GM19372 (cell line): Measurements from ENCODE around the gene OR56B4.
"Not testable (repeated sequence)": the region's sequence is repeated elsewhere in the genome, so short reads cannot be mapped to it uniquely, and the experiment has no call there.

Experiments used
- ATAC-seq: cut with Tn5 transposase; IDR thresholded peaks from one replicate; pipeline ENCODE4 v1.9.1; 2021; ENCODE audit warnings: mild to moderate bottlenecking, low read depth, moderate library complexity; ENCODE audit not compliant: unreplicated experiment

OR56B4 gene, protein sequence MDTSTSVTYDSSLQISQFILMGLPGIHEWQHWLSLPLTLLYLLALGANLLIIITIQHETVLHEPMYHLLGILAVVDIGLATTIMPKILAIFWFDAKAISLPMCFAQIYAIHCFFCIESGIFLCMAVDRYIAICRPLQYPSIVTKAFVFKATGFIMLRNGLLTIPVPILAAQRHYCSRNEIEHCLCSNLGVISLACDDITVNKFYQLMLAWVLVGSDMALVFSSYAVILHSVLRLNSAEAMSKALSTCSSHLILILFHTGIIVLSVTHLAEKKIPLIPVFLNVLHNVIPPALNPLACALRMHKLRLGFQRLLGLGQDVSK

GRCh38 chr11:6107384-6107783 is at the start of gene OR56B4:
TSS of gene OR56B4 (plus strand) at chr11:6107684. CDS start at chr11:6107779, 95 bp downstream.
- not testable (repeated sequence) for ATAC-seq

DNA sequence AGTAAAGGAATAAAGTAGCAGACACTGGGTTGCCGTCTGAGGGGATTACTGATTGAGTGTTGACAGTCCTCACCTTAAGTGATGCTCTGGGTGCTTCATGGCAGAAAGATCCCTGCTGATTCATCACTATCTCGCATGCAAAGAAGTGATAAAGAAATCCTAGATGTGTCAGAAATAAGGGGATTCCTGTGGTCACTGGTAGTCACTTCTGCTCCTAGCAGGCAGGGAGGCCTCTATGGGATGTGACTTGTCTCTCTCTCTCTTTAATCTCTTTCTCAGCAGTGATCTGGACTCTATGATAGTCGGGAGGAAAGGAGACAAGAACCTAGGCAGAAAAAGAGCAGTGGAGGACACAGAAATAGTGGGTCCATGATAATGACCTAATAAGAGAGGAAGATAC is 46.0 kb upstream of the OR56B4 start:
- no peak for ATAC-seq

DNA sequence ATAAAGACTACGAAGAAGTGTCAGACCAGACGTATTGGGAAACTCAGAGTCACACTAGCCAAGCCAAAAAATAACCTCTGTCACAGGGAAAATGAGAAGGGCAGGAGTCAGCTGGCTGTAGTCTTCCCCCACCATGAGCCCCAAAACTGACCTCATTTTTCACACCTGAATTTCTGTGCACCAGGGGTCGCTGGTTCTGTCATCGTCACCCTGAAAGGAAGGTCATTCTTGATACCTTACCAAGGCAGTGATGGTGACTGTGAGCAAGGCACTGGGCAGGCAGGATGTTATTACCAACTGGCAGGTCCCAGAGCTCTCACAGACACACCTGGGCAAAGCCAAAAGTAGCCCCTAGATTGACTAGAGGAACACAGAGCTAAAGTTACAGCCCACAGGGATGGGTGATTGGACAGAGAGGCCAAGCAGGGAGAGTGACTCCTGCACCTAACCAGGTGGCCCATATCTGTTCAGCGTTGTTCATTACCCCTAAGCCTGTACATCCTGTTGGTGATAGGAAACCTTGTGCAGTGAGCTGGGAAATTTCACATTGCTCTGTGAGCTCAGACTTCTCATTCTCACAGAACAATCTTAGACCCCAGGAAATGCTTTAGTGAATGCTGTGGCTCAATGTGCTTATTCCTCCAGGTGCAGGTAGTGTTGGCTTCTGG is 44.7 kb upstream of the OR56B4 start:
- no peak for ATAC-seq

GRCh38 chr11:6067502-6067901 is 40.0 kb upstream of the OR56B4 start:
- no peak for ATAC-seq

DNA sequence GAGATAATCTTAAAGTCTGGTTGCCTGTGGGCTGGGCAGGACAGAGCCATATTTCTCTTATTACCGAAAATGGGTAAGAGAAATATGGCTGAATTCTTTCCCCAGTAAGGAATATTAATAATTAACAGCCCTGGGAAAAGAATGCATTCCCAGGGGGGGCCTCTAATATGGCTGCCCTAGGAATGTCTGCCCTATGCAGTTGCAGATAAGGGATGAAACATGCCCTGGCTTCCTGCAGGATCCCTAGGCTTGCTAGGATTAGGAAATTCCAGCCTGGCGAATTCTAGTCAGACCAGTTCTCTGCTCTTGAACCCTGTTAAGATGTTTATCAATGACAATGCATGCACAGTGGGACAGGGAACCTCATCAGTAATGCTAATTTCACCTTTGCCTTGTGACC is 31.0 kb upstream of the OR56B4 start:
- not testable (repeated sequence) for ATAC-seq

DNA sequence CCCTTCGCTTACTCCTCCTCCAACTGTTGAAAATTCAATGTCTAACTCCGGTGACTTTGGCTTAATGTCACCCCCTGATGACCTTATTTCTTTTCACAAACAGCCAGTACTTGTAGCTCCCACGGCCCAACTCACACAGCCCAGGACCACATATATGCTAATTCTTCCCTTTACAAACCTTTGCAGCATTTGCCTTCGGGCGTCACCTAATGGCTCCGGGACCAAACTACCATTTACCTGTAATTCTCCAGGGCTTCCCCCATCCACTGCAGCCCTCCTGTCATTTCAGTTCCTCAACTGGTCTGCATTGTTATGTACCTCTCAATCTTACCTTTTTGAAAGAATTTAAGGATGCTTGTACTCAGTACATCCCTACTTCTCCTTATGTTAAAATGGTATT is 29.8 kb upstream of the OR56B4 start:
- ATAC-seq, result no peak

- no peak for ATAC-seq
Observed at GRCh38 chr11:6079463-6079862, 28.0 kb upstream of the OR56B4 start.

- no peak for ATAC-seq
Observed at GRCh38 chr11:6083129-6083528, 24.4 kb upstream of the OR56B4 start.

DNA sequence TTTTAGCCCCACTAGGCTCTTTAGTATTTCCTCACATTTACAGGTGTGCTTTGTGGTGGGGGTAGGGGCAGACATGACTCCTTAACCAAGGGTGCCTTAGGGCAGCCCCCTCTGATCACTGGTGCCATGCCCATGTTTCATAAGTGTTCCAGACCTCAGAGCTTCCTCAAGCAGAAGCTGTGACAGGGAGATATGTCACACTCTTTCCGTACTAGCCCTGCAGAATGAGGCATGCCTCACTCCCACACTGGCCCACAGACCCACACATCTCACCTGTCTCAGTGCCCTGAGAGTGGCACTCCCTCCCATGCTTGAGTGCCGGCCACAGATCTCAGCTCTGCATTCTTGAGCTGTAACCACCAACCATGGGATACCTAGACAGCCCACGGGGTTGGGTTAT is 22.9 kb upstream of the OR56B4 start:
- no peak for ATAC-seq

GRCh38 chr11:6094186-6094585 is 13.3 kb upstream of the OR56B4 start:
- no peak for ATAC-seq

DNA sequence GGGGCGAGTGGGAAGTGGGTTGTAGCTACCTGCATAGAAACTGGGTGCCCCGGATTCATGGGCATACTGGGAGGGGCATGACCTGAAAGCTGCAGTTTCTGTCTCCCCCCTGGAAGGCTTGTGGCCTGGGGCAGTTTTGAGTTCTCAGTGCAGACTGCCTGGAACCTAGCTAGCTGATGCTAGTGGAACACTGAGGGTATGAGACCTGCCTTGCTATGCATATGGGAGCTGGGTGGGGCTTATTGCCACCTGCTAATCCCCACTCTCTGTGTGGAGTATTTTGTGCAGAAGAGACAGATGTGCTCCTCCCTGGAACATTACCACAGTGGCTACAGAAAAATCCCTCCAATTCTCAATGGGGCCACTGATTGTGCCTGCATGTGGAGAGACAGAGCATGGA is 11.7 kb upstream of the OR56B4 start:
- ATAC-seq, result no peak

GRCh38 chr11:6096417-6096816 is 11.1 kb upstream of the OR56B4 start:
- no peak for ATAC-seq

DNA sequence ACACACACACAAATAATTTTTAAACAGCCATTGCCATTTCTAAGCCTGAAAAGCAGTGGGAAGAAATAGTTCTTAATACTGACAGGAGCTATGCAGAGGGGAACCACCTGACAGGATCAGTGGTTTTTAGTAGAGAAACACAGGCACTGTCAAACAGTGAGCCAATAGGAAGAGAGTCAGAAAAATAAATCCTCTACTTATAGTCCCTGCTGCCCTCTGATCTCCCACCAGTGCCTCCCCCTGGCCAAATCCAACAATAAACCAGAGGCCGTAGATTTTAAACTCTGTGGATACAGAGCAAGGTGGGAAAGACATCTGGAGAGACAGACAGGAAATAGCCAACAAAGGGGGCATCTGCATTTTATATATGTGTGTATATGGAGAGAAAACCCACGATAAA is 7.9 kb upstream of the OR56B4 start:
- ATAC-seq, result no peak

GRCh38 chr11:6110011-6110410 is 2.5 kb downstream of the OR56B4 start:
- ATAC-seq, result no peak

GRCh38 chr11:6111673-6112072 is 4.2 kb downstream of the OR56B4 start:
- ATAC-seq, result no peak

DNA sequence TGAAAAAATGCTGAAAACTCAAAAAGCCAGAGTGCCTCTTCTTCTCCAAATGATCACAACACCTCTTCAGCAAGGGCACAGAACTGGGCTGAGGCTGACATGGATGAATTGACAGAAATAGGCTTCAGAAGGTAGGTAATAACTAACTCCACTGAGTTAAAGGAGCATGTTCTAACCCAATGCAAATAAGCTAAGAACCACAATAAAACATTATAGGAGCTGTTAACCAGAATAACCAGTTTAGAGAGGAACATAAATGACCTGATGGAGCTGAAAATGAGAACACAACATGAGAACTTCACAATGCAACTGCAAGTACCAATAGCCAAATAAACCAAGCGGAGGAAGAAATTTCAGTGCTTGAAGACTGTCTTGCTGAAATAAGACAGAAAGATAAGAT is 9.2 kb downstream of the OR56B4 start:
- no peak for ATAC-seq

DNA sequence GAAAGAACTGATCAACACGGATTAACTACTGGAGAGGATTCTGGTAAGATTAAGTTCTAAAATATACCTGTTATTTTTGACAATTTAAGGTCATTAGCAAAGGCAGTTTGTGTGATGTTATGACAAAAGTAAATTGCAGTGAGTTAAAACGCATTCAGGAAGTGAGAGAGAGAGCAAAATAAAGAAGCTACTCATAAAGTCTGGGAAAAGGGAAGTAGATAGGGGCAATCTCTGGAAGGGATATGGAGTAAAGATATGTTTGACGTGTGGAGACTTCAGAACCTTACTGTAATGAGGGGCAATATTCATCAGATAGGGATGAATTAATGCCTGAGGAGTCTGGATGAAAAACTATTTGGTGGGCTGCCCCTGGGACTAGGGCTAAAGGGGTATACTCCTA is 16.8 kb downstream of the OR56B4 start:
- ATAC-seq, result no peak

DNA sequence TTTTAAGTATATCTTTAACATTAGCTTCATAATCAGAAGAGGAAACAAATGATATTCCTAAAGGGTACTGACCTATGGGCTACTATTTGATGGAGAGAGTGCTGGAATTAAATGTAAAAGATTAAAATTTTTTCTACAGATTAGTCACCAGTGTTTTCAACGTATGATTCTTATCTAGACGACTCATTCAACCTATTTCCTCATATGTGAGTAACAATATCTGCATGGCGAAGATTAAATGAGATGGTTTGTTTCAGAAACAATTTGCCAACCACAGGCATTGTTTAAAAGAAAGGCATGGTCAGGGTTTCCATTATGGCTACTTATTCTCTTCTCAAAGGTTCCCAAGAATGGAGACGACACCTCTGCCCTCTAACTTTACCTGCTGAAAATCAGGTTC is 20.4 kb downstream of the OR56B4 start:
- no peak for ATAC-seq

DNA sequence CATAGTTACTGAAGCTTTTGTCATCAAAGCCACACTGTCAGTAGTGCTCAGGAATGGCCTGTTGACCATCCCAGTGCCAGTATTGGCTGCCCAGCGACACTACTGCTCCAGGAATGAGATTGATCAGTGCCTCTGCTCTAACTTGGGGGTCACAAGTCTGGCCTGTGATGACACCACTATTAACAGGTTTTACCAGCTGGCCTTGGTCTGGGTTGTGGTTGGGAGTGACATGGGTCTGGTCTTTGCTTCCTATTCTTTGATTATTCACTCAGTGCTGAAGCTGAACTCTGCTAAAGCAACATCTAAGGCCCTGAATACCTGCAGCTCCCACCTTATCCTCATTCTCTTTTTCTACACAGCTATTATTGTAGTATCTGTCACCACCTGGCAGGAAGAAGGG is 21.5 kb downstream of the OR56B4 start:
- no peak for ATAC-seq

DNA sequence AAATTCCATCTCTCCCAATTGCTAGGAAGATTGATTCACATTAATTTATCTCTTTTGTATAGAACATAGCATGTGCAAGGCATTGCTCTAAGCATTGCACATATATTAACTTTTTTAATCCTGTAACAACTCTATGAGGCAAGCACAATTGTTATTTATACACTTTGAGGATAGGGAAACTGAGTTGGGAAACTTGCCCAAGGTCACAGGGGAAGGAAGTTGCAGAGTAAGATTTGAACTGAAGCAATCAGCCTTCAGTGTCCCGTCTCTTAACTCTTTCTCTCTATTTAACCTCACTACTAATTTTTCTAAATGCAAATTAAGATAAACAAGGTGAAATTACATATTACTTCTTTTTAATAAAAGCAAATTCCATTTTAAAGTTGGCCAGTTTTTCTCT is 22.2 kb downstream of the OR56B4 start:
- no peak for ATAC-seq

- ATAC-seq, result no peak
Observed at GRCh38 chr11:6132431-6132830, 24.9 kb downstream of the OR56B4 start.

DNA sequence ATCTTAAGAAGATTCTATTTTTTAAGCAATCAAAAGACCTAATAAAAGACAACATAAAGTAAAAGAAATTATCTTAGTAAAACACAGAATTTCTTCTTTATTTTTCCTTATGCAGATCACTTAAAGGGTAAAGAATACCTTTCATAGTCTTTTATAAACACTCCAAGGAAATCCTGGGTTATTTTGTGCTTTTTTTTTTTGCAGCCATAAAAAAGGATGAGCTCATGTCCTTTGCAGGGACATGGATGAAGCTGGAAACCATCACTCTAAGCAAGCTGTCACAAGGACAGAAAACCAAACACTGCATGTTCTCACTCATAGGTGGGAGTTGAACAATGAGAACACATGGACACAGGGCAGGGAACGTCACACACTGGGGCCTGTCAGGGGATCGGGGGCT is 28.5 kb downstream of the OR56B4 start:
- ATAC-seq, result not testable (repeated sequence)
